ENCODE results near the gene MARS1.

MARS1 gene

GRCh38 chr12:57454566-57455373, 33.1 kb upstream of the MARS1 start, which contains the start of gene INHBE (continued):
- TF ChIP-seq ZNF335 (tag by site-specific recombination; conservative IDR thresholded peaks at IDR 0.05) (peak; percentile 72), MZF1 (tag by site-specific recombination; IDR thresholded peaks at IDR 0.05; ENCODE audit: borderline replicate concordance) (peak; percentile 53; the same call in 1 of the 2 replicates), ZNF416 (tag by site-specific recombination; IDR thresholded peaks at IDR 0.05) (no peak), ZNF341 (tag by site-specific recombination; IDR thresholded peaks at IDR 0.05; ENCODE audit: low read depth) (0 out of 2 replicates have a peak, but pooled peaks have one; percentile 39), TRIM28 (IDR thresholded peaks at IDR 0.05; ENCODE audit: borderline replicate concordance, low read length) (no peak), ZNF138 (tag by site-specific recombination; IDR thresholded peaks at IDR 0.05; ENCODE audit: borderline replicate concordance) (no peak), ZNF624 (tag by site-specific recombination; IDR thresholded peaks at IDR 0.05) (no peak), ZNF175 (tag by site-specific recombination; IDR thresholded peaks at IDR 0.05) (no peak), ZNF266 (tag by site-specific recombination; IDR thresholded peaks at IDR 0.05; ENCODE audit: low read depth) (no peak), REPIN1 (tag by site-specific recombination; IDR thresholded peaks at IDR 0.05; ENCODE audit: low read depth) (no peak), ZNF184 (tag by site-specific recombination; IDR thresholded peaks at IDR 0.05) (no peak), ATF2 (tag by site-specific recombination; IDR thresholded peaks at IDR 0.05; ENCODE audit: low read depth) (peak; percentile 54; the same call in 1 of the 2 replicates), ZNF324 (tag by site-specific recombination; IDR thresholded peaks at IDR 0.05) (peak; percentile 93; the same call in 1 of the 2 replicates), KLF1 (tag by site-specific recombination; IDR thresholded peaks at IDR 0.05) (no peak), YY2 (tag by site-specific recombination; IDR thresholded peaks at IDR 0.05) (no peak), ZNF677 (tag by site-specific recombination; IDR thresholded peaks at IDR 0.05) (no peak), ZNF596 (tag by site-specific recombination; IDR thresholded peaks at IDR 0.05) (no peak), ZBTB49 (tag by site-specific recombination; IDR thresholded peaks at IDR 0.05; ENCODE audit: low read depth) (no peak), PRDM4 (tag by site-specific recombination; IDR thresholded peaks at IDR 0.05) (peak; percentile 33; the same call in 1 of the 2 replicates), ZNF394 (tag by site-specific recombination; IDR thresholded peaks at IDR 0.05; ENCODE audit: borderline replicate concordance) (peak; percentile 47), ZNF473 (tag by site-specific recombination; IDR thresholded peaks at IDR 0.05) (no peak), ZSCAN16 (tag by site-specific recombination; IDR thresholded peaks at IDR 0.05) (no peak), ZFP37 (tag by site-specific recombination; IDR thresholded peaks at IDR 0.05) (no peak), ZNF830 (tag by site-specific recombination; IDR thresholded peaks at IDR 0.05; ENCODE audit: low read depth) (no peak), ZNF626 (tag by site-specific recombination; IDR thresholded peaks at IDR 0.05) (no peak), ZXDB (tag by site-specific recombination; IDR thresholded peaks at IDR 0.05) (peak; percentile 86)
- TF ChIP-seq, protein P1, sequence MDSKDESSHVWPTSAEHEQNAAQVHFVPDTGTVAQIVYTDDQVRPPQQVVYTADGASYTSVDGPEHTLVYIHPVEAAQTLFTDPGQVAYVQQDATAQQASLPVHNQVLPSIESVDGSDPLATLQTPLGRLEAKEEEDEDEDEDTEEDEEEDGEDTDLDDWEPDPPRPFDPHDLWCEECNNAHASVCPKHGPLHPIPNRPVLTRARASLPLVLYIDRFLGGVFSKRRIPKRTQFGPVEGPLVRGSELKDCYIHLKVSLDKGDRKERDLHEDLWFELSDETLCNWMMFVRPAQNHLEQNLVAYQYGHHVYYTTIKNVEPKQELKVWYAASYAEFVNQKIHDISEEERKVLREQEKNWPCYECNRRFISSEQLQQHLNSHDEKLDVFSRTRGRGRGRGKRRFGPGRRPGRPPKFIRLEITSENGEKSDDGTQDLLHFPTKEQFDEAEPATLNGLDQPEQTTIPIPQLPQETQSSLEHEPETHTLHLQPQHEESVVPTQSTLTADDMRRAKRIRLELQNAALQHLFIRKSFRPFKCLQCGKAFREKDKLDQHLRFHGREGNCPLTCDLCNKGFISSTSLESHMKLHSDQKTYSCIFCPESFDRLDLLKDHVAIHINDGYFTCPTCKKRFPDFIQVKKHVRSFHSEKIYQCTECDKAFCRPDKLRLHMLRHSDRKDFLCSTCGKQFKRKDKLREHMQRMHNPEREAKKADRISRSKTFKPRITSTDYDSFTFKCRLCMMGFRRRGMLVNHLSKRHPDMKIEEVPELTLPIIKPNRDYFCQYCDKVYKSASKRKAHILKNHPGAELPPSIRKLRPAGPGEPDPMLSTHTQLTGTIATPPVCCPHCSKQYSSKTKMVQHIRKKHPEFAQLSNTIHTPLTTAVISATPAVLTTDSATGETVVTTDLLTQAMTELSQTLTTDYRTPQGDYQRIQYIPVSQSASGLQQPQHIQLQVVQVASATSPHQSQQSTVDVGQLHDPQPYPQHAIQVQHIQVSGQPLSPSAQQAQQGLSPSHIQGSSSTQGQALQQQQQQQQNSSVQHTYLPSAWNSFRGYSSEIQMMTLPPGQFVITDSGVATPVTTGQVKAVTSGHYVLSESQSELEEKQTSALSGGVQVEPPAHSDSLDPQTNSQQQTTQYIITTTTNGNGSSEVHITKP (tag by site-specific recombination; IDR thresholded peaks at IDR 0.05): peak; percentile 82
- TF ChIP-seq, protein P2, sequence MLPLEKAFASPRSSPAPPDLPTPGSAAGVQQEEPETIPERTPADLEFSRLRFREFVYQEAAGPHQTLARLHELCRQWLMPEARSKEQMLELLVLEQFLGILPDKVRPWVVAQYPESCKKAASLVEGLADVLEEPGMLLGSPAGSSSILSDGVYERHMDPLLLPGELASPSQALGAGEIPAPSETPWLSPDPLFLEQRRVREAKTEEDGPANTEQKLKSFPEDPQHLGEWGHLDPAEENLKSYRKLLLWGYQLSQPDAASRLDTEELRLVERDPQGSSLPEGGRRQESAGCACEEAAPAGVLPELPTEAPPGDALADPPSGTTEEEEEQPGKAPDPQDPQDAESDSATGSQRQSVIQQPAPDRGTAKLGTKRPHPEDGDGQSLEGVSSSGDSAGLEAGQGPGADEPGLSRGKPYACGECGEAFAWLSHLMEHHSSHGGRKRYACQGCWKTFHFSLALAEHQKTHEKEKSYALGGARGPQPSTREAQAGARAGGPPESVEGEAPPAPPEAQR (tag by site-specific recombination; IDR thresholded peaks at IDR 0.05): 0 out of 2 replicates have a peak, but pooled peaks have one; percentile 56
